GM23248 (cell line): Measurements from ENCODE around the gene QKI. TPM values are rescaled to one million over a fixed set of nuclear protein-coding genes. Genes with fewer than 3 reads are reported as not detected.

Experiments
- DNase-seq: peaks from one replicate; pipeline ENCODE4 v3.0.0-alpha.2; 2015
- H2AFZ ChIP-seq: fragments of 200-600 bp; sonication (generic); 2 replicates; pipeline ENCODE4 v1.6.1; 2016; ENCODE audit warnings: antibody characterized with exemption
- H3F3A ChIP-seq: fragments of 200-600 bp; sonication (generic); 2 replicates; pipeline ENCODE4 v1.6.1; 2016; ENCODE audit warnings: mild to moderate bottlenecking, antibody characterized with exemption, mixed run types; ENCODE audit not compliant: insufficient read depth
- H3K27ac ChIP-seq: fragments of 200-600 bp; sonication (generic); 2 replicates; pipeline ENCODE4 v1.5.1; 2016; ENCODE audit warnings: mild to moderate bottlenecking
- H3K27me3 ChIP-seq: fragments of 200-600 bp; sonication (generic); replicated peaks from 2 replicates; pipeline ENCODE4 v1.6.1; 2016; ENCODE audit warnings: mild to moderate bottlenecking; ENCODE audit not compliant: insufficient read depth
- H3K36me3 ChIP-seq: fragments of 200-600 bp; sonication (generic); 2 replicates; pipeline ENCODE4 v1.6.1; 2016; ENCODE audit warnings: low read depth, mild to moderate bottlenecking
- H3K4me1 ChIP-seq: fragments of 200-600 bp; sonication (generic); 2 replicates; pipeline ENCODE4 v1.6.1; 2016; ENCODE audit warnings: mild to moderate bottlenecking; ENCODE audit not compliant: insufficient read depth
- H3K4me2 ChIP-seq: fragments of 200-600 bp; sonication (generic); one replicate; pipeline ENCODE4 v1.6.1; 2016; ENCODE audit warnings: mild to moderate bottlenecking; ENCODE audit not compliant: unreplicated experiment
- H3K4me3 ChIP-seq: fragments of 200-600 bp; sonication (generic); 2 replicates; pipeline ENCODE4 v1.5.1; 2016; ENCODE audit warnings: mild to moderate bottlenecking
- H3K79me2 ChIP-seq: fragments of 200-600 bp; sonication (generic); 2 replicates; pipeline ENCODE4 v1.6.1; 2016; ENCODE audit warnings: mild to moderate bottlenecking; ENCODE audit not compliant: insufficient read depth
- H3K9ac ChIP-seq: fragments of 200-600 bp; sonication (generic); 2 replicates; pipeline ENCODE4 v1.6.1; 2016; ENCODE audit warnings: mild to moderate bottlenecking
- H3K9me2 ChIP-seq: fragments of 200-600 bp; sonication (generic); 2 replicates; pipeline ENCODE4 v1.6.1; 2016; ENCODE audit warnings: mixed run types, mild to moderate bottlenecking, moderate library complexity; ENCODE audit not compliant: insufficient read depth
- H3K9me3 ChIP-seq: fragments of 200-600 bp; sonication (generic); one replicate; pipeline ENCODE4 v1.6.1; 2017; ENCODE audit warnings: low read depth
- H4K20me1 ChIP-seq: fragments of 200-600 bp; sonication (generic); 2 replicates; pipeline ENCODE4 v1.6.0; 2016; ENCODE audit not compliant: insufficient read depth
- EZH2 ChIP-seq: fragments of 200-600 bp; sonication (generic); IDR thresholded peaks from 2 replicates; pipeline ENCODE4 v1.6.1; 2018; ENCODE audit warnings: antibody characterized with exemption, mild to moderate bottlenecking; ENCODE audit not compliant: insufficient read depth, poor library complexity, severe bottlenecking
- EZH2phosphoT487 ChIP-seq: fragments of 200-600 bp; sonication (generic); IDR thresholded peaks from 2 replicates; pipeline ENCODE4 v1.6.1; 2018; ENCODE audit warnings: antibody characterized with exemption, moderate library complexity, mild to moderate bottlenecking, low read depth; ENCODE audit not compliant: insufficient read depth
- WGBS, 2 experiments: methylation state at CpG; one replicate each; pipeline ENCODE4 v1.1.6; 2015 to 2017; ENCODE audit warnings: low lambda C conversion rate in 2 of 2, low coverage in 1 of 2; ENCODE audit errors: missing lambda C conversion rate in 2 of 2; 5-methylcytosine and 5-hydroxymethylcytosine counted together
- in situ Hi-C: fragments of 300-500 bp; cut with MboI; formaldehyde crosslinking; loops from 2 replicates; pipeline ENCODE4 v1.15.0; 2020
- polyA plus RNA-seq: library from polyadenylated mRNA; unstranded; fragments of >200 nt; fragmentation: Nextera tagmentation; extraction: Ambion mirVana; gene quantifications from 2 replicates; pipeline ENCODE4 v1.2.1, GENCODE V29; 2016
- total RNA-seq: library from RNA; depleted of rRNA; stranded (reverse); fragments of >200 nt; shearing (Covaris generic); gene quantifications from 2 replicates; pipeline ENCODE4 v1.2.3, GENCODE V29; 2014

QKI gene
- total and polyA plus RNA-seq, 2 experiments from 2014 or later = 13.6 to 145 TPM

DNA sequence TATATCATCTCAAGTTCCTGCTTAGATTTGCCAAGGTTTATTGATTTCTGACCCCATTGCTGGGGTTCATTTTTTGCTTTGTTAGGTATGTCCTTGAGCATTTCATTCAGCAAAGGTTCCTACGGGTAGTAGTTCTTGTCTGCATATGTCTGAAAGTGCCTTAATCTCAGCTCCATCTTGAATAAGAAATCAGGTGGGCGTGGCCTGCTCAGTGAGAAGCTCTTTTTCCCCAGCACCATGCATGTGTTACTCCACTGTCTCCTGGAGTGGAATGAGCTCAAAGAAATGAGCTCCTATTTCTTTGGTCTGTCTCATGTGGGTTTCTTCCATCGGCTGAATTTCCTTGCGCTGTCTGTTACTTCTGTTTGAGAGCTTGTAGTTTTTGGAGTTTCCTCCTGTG is 201.9 kb downstream of the QKI start:
- in situ Hi-C loops = no loop called here
- WGBS, 2 experiments = 58 to 59% methylated on average over 4 of the region's 4 CpGs

GRCh38 chr6:163617549-163617948 is 203.0 kb downstream of the QKI start:
- Histone ChIP-seq H3K9me3 (no peaks in the 10 kb centered on the region), H3K4me3 (no peak overlapping the region), H3K4me1 (no peaks in the 10 kb centered on the region), H4K20me1 (no peaks in the 10 kb centered on the region), H3K79me2 (no peaks in the 10 kb centered on the region), H3K4me2 (no peak overlapping the region), H3K36me3 (no peaks in the 10 kb centered on the region), H3K9me2 (no peaks in the 10 kb centered on the region), H3K27ac (no peak overlapping the region), H3K9ac (no peak overlapping the region), H3K27me3 (no peaks in the 10 kb centered on the region), H3F3A (no peaks in the 10 kb centered on the region), H2AFZ (no peak overlapping the region)
- 44 to 61% methylated on average over 6 of the region's 6 CpGs for WGBS, 2 experiments
- TF ChIP-seq EZH2 (no peak), EZH2phosphoT487 (no peak)
- no peak for DNase-seq
- in situ Hi-C loops = no loop called here

More for the DNA sequence above, 201.9 kb downstream of the QKI start:
- Histone ChIP-seq H4K20me1 (no peaks in the 10 kb centered on the region), H3F3A (no peaks in the 10 kb centered on the region), H3K4me3 (no peak overlapping the region), H3K27ac (no peak overlapping the region), H3K79me2 (no peaks in the 10 kb centered on the region), H3K9me2 (no peaks in the 10 kb centered on the region), H3K4me2 (no peak overlapping the region), H3K36me3 (no peaks in the 10 kb centered on the region), H3K4me1 (no peaks in the 10 kb centered on the region), H3K9ac (no peak overlapping the region), H3K27me3 (no peaks in the 10 kb centered on the region), H3K9me3 (no peaks in the 10 kb centered on the region), H2AFZ (no peak overlapping the region)
- TF ChIP-seq EZH2phosphoT487 (no peak), EZH2 (no peak)
- no peak for DNase-seq

- in situ Hi-C loops = no loop called here
- no peaks in the 10 kb centered on the region for H3K36me3 ChIP-seq
- no peaks in the 10 kb centered on the region for H3K27me3 ChIP-seq
- H3K4me1 ChIP-seq = no peaks in the 10 kb centered on the region
- no peak overlapping the region for H3K4me3 ChIP-seq
- H3K79me2 ChIP-seq = no peaks in the 10 kb centered on the region
- no peak overlapping the region for H3K4me2 ChIP-seq
- H3K9me2 ChIP-seq = no peaks in the 10 kb centered on the region
- no peak for TF ChIP-seq EZH2phosphoT487
- no peak overlapping the region for H2AFZ ChIP-seq
- no peak overlapping the region for H3K27ac ChIP-seq
- no peaks in the 10 kb centered on the region for H4K20me1 ChIP-seq
- no peak for DNase-seq
- no peaks in the 10 kb centered on the region for H3F3A ChIP-seq
- no peaks in the 10 kb centered on the region for H3K9me3 ChIP-seq
- WGBS, 2 experiments = 33 to 57% methylated on average over 4 to 5 of the region's 5 CpGs
- H3K9ac ChIP-seq = no peak overlapping the region
Measured at GRCh38 chr6:163620101-163620500, 205.6 kb downstream of the QKI start.

DNA sequence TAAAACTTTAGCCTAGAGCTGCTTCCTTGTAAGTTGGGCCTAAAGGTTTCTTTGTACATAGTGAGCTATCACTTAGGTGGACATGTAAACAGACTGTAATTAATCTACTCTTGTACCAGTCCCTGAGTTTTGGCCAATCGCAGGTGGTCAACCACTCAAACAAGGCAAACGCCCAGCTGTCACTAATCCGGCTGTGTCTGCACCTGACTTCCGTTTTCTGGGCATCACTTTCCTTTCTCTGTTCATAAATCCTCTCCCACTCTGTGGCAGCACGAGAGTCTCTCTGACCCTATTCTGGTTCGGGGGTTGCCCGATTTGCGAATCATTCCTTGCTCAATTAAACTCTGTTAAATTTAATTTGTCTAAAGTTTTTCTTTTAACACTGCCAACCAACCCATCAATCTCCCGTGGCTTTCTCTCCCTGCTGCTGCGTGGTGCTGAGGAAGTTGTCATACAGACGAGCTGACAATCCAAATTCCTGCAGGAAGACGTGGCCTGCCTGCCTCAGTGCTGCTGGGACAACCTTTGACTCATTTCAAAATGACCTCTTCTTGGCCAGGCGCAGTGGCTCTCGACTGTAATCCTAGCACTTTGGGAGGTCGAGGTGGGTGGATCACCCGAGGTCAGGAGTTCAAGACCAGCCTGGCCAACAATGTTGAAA is 206.3 kb downstream of the QKI start:
- no peak for TF ChIP-seq EZH2phosphoT487
- TF ChIP-seq EZH2 = no peak
- no peak overlapping the region for H3K4me2 ChIP-seq
- no peaks in the 10 kb centered on the region for H3K4me1 ChIP-seq
- H4K20me1 ChIP-seq = no peaks in the 10 kb centered on the region
- no peaks in the 10 kb centered on the region for H3K36me3 ChIP-seq
- H3K4me3 ChIP-seq = no peak overlapping the region
- H3K27me3 ChIP-seq = no peaks in the 10 kb centered on the region
- no peak overlapping the region for H3K27ac ChIP-seq
- in situ Hi-C loops = no loop called here
- WGBS, 2 experiments = 58 to 61% methylated on average over 16 of the region's 16 CpGs
- no peaks in the 10 kb centered on the region for H3K79me2 ChIP-seq
- no peak for DNase-seq
- H3K9me3 ChIP-seq = no peaks in the 10 kb centered on the region
- no peak overlapping the region for H2AFZ ChIP-seq
- H3K9me2 ChIP-seq = no peaks in the 10 kb centered on the region
- no peaks in the 10 kb centered on the region for H3F3A ChIP-seq
- no peak overlapping the region for H3K9ac ChIP-seq

DNA sequence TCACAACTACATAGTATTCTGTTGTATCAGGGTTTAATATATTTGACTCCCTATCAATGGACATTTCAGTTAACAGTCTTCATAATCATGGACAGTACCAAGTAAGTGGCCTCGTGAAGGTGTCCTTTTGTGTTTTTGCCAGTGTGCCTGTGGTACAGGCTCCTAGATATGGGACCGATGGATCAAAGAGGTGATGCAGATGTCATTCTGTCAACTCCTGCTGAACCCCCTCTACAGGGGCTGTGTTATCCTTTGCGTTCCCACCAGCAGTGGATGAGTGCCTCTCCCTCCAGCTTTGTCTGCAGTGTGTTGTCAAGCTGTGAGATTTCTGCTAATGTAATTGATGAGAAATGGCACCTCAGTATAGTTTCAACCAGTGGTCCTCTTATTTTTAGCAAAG is 210.7 kb downstream of the QKI start:
- Histone ChIP-seq H4K20me1 (no peaks in the 10 kb centered on the region), H3F3A (no peaks in the 10 kb centered on the region), H3K27ac (no peak overlapping the region), H2AFZ (no peak overlapping the region), H3K9ac (no peak overlapping the region), H3K9me3 (no peaks in the 10 kb centered on the region), H3K79me2 (no peaks in the 10 kb centered on the region), H3K36me3 (no peaks in the 10 kb centered on the region), H3K4me2 (no peak overlapping the region), H3K27me3 (no peaks in the 10 kb centered on the region), H3K4me3 (no peak overlapping the region), H3K9me2 (no peaks in the 10 kb centered on the region), H3K4me1 (no peaks in the 10 kb centered on the region)
- no peak for DNase-seq
- WGBS, 2 experiments = 51 to 58% methylated on average over 3 of the region's 3 CpGs
- no peak for TF ChIP-seq EZH2phosphoT487
- no peak for TF ChIP-seq EZH2
- in situ Hi-C loops = no loop called here
